HL-60 (cell line): ENCODE measurements around the gene THAP5.
"Not testable (repeated sequence)": the region's sequence is repeated elsewhere in the genome, so short reads cannot be mapped to it uniquely, and the experiment has no call there.

Experiments used
- DNase-seq, 2 experiments: peaks; one replicate each; pipeline ENCODE4 v3.0.0-alpha.2; 2010 to 2020; ENCODE audit warnings: low read depth in 1 of 2, low spot score in 1 of 2
- H3K27ac ChIP-seq: fragments of 250-450 bp; sonication (Bioruptor Pico); replicated peaks from 2 replicates; pipeline ENCODE4 v1.5.1; 2020; ENCODE audit warnings: mild to moderate bottlenecking, moderate library complexity
- H3K27me3 ChIP-seq: fragments of 250-450 bp; sonication (Bioruptor Pico); 2 replicates; pipeline ENCODE4 v1.5.1; 2021; ENCODE audit warnings: mild to moderate bottlenecking, moderate library complexity; ENCODE audit not compliant: insufficient read depth, poor library complexity, severe bottlenecking
- H3K4me3 ChIP-seq: replicated peaks from 2 replicates; pipeline ENCODE4 v1.5.1; 2011; ENCODE audit warnings: mild to moderate bottlenecking, control low read depth, low read length; ENCODE audit not compliant: insufficient read depth
- CTCF ChIP-seq: IDR thresholded peaks from one replicate; pipeline ENCODE4 v1.5.1; 2011; ENCODE audit warnings: low read length, control low read depth, inconsistent platforms; ENCODE audit not compliant: insufficient read depth
- GABPA ChIP-seq: IDR thresholded peaks from 2 replicates; pipeline ENCODE4 v1.6.1; 2012; ENCODE audit warnings: low read depth
- POLR2AphosphoS5 ChIP-seq: IDR thresholded peaks from 2 replicates; pipeline ENCODE4 v1.6.1; 2012; ENCODE audit warnings: low read depth
- REST ChIP-seq: IDR thresholded peaks from 2 replicates; pipeline ENCODE4 v1.6.1; 2012; ENCODE audit warnings: low read depth; ENCODE audit not compliant: insufficient replicate concordance
- SPI1 ChIP-seq: IDR thresholded peaks from 2 replicates; pipeline ENCODE4 v1.6.1; 2012; ENCODE audit warnings: low read depth, mild to moderate bottlenecking, borderline replicate concordance

THAP5 gene

GRCh38 chr7:108557191-108557590 lies 12.3 kb downstream of the THAP5 start:
- no peak for DNase-seq
- Histone ChIP-seq H3K4me3 (no peak overlapping the region), H3K27ac (no peak overlapping the region), H3K27me3 (no peaks in the 10 kb centered on the region)
- TF ChIP-seq REST = no peak
- TF ChIP-seq POLR2AphosphoS5 = no peak
- TF ChIP-seq GABPA = no peak
- no peak for TF ChIP-seq SPI1
- no peak for TF ChIP-seq CTCF

GRCh38 chr7:108556665-108557064 lies 12.8 kb downstream of the THAP5 start:
- DNase-seq, H3K27ac ChIP-seq, H3K4me3 ChIP-seq, H3K27me3 ChIP-seq: not testable (repeated sequence)

- not testable (repeated sequence) for H3K27me3 ChIP-seq, H3K4me3 ChIP-seq, H3K27ac ChIP-seq, DNase-seq
These were observed 21.2 kb downstream of the THAP5 start for GRCh38 chr7:108548141-108548896.

GRCh38 chr7:108541478-108541877 lies 28.0 kb downstream of the THAP5 start:
- TF ChIP-seq REST (no peak), CTCF (no peak), SPI1 (no peak), POLR2AphosphoS5 (no peak), GABPA (no peak)
- H3K27me3 ChIP-seq = no peaks in the 10 kb centered on the region
- no peak overlapping the region for H3K27ac ChIP-seq
- no peak for DNase-seq
- no peak overlapping the region for H3K4me3 ChIP-seq

GRCh38 chr7:108538685-108539084 lies 30.8 kb downstream of the THAP5 start:
- not testable (repeated sequence) for H3K4me3 ChIP-seq, H3K27ac ChIP-seq, DNase-seq, H3K27me3 ChIP-seq

GRCh38 chr7:108538236-108538635 lies 31.3 kb downstream of the THAP5 start:
- H3K27ac ChIP-seq, H3K4me3 ChIP-seq, H3K27me3 ChIP-seq: not testable (repeated sequence)
- DNase-seq = peak in 1 of 2 experiments; percentile 20
